Effector memory CD4-positive, alpha-beta T cell (primary cell): ENCODE data around the gene ATP6V0E2.
"Not testable (repeated sequence)": the region's sequence is repeated elsewhere in the genome, so short reads cannot be mapped to it uniquely, and the experiment has no call there.

Source experiments
- DNase-seq, 3 donors: peaks; one replicate each; pipeline ENCODE4 v3.0.0-alpha.2; 2020
- H3K27ac ChIP-seq: 2 replicates; pipeline ENCODE4 v1.7.0; 2013; ENCODE audit warnings: mild to moderate bottlenecking, low read length, moderate library complexity; ENCODE audit not compliant: insufficient read depth, poor library complexity, severe bottlenecking
- H3K27me3 ChIP-seq: replicated peaks from 2 replicates; pipeline ENCODE4 v1.7.0; 2013; ENCODE audit warnings: mild to moderate bottlenecking, low read length; ENCODE audit not compliant: insufficient read depth, control insufficient read depth, poor library complexity, severe bottlenecking
- H3K36me3 ChIP-seq: 2 replicates; pipeline ENCODE4 v1.7.0; 2013; ENCODE audit warnings: mild to moderate bottlenecking, low read length, moderate library complexity; ENCODE audit not compliant: control insufficient read depth, insufficient read depth
- H3K4me1 ChIP-seq: 2 replicates; pipeline ENCODE4 v1.7.0; 2013; ENCODE audit warnings: low read length, mild to moderate bottlenecking; ENCODE audit not compliant: control insufficient read depth, insufficient read depth, poor library complexity, severe bottlenecking
- H3K4me3 ChIP-seq: 2 replicates; pipeline ENCODE4 v1.7.0; 2013; ENCODE audit warnings: low read length, low read depth, mild to moderate bottlenecking; ENCODE audit not compliant: insufficient read depth, poor library complexity, severe bottlenecking
- H3K9me3 ChIP-seq: 2 replicates; pipeline ENCODE4 v1.7.0; 2013; ENCODE audit warnings: mild to moderate bottlenecking, low read length, moderate library complexity; ENCODE audit not compliant: control insufficient read depth
- total RNA-seq, 3 donors: gene quantifications; one replicate each; lab custom pipeline; 2026; lab: John Stamatoyannopoulos, UW

The ATP6V0E2 gene
- total RNA-seq = 26.4 to 61.4 (median 38.3) reads per million in 3 donors

DNA sequence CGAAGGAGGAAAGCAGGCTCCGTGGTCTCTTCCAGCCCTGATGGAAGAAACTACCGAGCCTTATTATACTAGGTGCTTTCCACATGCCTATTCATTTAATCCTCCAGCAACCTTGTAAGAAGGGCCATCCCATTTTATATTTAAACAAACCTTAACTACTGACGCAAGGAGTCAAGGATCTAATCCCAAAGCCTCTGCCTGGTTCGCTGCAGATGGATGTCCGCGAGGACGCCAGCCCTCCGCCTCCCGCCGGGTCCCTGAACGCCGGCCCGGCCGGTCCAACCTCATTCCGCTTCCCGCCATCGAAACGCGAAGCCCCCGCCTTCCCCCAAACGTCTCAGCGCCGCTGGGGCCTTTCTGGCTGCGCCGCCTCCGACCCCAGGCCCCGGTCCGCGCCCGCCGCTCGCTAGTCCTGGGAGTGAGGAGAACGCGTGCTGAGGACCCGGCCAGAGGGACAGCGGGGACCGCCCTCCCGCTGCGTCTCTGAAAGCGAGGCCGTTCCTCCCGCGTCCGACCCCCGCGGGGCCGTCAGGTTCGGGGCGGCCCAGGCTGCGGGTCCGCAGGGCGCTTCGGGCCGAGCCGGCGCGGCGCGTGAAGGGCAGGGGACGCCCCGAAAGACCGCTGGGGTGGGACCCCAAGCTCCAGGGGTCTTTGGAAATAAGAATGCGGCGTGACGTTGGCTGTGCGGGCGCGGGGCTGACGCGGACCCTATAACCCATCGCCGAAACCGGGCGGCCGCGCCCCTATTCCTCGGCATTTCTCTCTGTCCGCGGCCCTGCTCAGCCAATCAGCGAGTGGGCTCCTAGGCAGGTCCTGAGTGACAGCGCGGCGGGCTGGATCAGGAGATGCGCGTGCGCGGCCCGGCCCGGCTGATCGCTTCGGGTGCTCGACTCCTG is at the start of gene ATP6V0E2:
ATP6V0E2 (plus strand) TSS at position 896 of the 896 bp plus-strand sequence. CDS start 97 bp downstream, outside the sequence.
- peaks cover 58% of the 10 kb centered on the region for H3K4me1 ChIP-seq
- H3K27me3 ChIP-seq = no peaks in the 10 kb centered on the region

DNA sequence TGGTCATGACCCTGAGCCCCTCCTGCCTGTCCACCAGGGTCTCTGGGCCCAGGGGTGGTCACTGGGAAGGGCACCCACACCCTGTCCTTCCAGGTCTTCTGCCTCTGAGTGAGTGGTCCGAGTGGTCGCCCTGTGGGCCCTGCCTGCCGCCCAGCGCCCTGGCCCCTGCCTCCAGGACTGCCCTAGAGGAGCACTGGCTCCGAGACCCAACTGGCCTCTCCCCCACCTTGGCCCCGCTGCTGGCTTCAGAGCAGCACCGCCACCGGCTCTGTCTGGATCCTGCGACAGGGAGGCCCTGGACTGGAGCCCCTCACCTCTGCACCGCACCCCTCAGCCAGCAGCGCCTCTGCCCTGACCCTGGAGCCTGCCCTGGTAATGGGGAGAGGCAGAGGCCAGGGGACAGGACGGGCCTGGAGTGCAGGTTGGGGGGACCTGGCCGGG is 49.4 kb upstream of the ATP6V0E2 start:
- DNase-seq = no peak
- no peak overlapping the region for H3K4me3 ChIP-seq
- H3K4me1 ChIP-seq = no peaks in the 10 kb centered on the region
- no peaks in the 10 kb centered on the region for H3K27me3 ChIP-seq
- no peaks in the 10 kb centered on the region for H3K36me3 ChIP-seq
- H3K9me3 ChIP-seq = no peaks in the 10 kb centered on the region
- no peak overlapping the region for H3K27ac ChIP-seq

More for the DNA sequence above, at the start of gene ATP6V0E2:
- Histone ChIP-seq H3K9me3 (no peaks in the 10 kb centered on the region), H3K36me3 (peaks cover 7% of the 10 kb centered on the region), H3K4me3 (peak within 1 kb of the TSS; percentile 88), H3K27ac (peak within 1 kb of the TSS; percentile 77)
- peak; percentile 86 to 91 (median 86) for DNase-seq

DNA sequence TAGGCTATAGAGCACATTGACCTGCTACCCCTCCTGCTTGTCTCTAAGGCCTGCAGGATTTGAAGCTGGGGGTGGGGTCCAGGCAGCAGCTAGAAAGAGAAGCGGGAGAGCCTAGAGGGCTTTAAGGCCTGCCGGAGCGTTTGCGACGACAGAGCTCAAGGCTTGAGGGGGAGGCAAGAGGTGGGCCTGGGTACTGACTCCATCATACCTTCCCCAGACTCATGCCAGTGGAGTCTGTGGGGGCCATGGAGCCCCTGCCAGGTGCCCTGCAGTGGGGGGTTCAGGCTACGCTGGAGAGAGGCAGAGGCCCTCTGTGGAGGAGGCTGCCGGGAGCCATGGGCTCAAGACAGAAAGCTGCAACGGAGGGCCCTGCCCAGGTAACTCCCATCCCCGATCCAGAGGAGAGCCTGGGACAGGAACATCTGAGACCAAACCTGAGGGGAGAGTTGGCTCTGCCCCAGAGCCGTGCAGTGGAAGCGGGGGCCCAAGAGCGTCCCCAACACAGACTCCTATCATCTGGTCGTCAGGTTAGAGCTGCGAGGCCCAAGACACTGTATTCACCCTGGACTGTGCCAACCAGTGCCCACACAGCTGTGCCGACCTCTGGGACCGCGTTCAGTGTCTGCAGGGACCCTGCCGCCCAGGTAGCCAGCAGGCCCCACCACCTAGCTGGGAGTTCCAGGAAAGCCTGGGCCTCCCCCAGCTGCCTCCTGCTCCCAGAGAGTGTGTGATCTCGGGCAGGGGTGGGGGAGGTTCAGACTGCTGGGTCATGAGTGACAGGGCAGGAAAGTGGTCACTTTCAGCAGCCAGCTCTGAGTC is 48.8 kb upstream of the ATP6V0E2 start:
- Histone ChIP-seq H3K27ac (no peak overlapping the region), H3K4me3 (no peak overlapping the region), H3K36me3 (no peaks in the 10 kb centered on the region), H3K9me3 (no peaks in the 10 kb centered on the region), H3K27me3 (no peaks in the 10 kb centered on the region), H3K4me1 (no peaks in the 10 kb centered on the region)
- DNase-seq = no peak

DNA sequence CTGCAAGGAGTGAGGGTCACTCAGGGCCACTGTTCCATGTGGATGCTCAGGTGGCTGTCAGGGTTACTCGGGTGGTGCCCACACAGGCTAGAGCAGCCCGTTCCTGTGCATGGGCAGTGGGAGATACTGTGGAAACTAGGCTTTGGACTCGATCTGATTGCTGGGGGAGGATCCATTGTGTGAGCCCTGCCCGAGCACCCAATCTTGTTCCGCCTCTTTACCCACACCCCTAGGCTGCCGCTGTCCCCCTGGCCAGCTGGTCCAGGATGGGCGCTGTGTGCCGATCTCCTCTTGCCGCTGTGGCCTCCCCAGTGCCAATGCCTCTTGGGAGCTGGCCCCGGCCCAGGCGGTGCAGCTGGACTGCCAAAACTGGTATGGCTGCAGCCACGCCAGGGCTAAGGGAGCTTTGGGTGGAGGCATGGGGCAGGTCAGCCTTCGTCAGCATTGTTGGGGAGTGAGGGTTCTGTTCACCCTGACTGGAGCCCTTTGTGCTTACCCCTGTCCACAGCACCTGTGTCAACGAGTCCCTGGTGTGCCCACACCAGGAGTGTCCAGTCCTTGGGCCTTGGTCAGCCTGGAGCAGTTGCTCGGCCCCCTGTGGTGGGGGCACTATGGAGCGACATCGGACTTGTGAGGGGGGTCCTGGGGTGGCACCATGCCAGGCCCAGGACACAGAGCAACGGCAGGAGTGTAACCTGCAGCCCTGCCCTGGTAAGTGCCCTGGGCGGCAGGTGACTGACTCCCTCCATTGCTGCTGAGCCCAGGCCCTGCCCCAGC is 48.0 kb upstream of the ATP6V0E2 start:
- Histone ChIP-seq H3K9me3 (no peaks in the 10 kb centered on the region), H3K4me1 (no peaks in the 10 kb centered on the region), H3K27me3 (no peaks in the 10 kb centered on the region), H3K36me3 (no peaks in the 10 kb centered on the region), H3K27ac (no peak overlapping the region), H3K4me3 (no peak overlapping the region)
- no peak for DNase-seq

DNA sequence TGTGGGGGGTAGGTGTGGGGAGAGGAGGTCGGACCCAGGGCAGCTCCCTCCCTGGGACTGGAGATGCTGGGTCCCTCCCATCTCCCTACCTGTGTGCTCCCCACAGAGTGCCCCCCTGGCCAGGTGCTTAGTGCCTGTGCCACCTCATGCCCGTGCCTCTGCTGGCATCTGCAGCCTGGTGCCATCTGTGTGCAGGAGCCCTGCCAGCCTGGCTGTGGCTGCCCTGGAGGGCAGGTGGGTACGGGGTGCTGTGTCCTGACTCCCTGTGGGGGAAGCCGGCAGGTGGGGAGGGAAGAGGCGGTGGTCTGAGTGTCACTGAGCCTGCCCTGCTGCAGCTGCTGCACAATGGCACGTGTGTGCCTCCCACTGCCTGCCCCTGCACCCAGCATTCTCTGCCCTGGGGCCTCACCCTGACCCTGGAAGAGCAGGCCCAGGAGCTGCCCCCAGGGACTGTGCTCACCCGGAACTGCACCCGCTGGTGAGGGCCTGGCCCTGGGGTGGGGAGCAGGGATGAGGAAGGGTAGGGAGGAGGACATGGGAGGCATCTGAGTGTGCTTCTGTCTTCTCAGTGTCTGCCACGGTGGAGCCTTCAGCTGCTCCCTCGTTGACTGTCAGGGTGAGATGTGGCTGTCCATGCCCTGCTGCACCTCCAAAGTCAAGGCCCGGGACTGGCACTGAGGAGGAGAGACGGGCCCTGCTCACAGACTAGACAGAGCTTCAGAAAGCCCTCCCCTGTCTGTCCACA is 47.3 kb upstream of the ATP6V0E2 start:
- no peaks in the 10 kb centered on the region for H3K4me1 ChIP-seq
- no peak overlapping the region for H3K27ac ChIP-seq
- H3K36me3 ChIP-seq = no peaks in the 10 kb centered on the region
- H3K4me3 ChIP-seq = no peak overlapping the region
- H3K27me3 ChIP-seq = no peaks in the 10 kb centered on the region
- DNase-seq = no peak
- no peaks in the 10 kb centered on the region for H3K9me3 ChIP-seq

DNA sequence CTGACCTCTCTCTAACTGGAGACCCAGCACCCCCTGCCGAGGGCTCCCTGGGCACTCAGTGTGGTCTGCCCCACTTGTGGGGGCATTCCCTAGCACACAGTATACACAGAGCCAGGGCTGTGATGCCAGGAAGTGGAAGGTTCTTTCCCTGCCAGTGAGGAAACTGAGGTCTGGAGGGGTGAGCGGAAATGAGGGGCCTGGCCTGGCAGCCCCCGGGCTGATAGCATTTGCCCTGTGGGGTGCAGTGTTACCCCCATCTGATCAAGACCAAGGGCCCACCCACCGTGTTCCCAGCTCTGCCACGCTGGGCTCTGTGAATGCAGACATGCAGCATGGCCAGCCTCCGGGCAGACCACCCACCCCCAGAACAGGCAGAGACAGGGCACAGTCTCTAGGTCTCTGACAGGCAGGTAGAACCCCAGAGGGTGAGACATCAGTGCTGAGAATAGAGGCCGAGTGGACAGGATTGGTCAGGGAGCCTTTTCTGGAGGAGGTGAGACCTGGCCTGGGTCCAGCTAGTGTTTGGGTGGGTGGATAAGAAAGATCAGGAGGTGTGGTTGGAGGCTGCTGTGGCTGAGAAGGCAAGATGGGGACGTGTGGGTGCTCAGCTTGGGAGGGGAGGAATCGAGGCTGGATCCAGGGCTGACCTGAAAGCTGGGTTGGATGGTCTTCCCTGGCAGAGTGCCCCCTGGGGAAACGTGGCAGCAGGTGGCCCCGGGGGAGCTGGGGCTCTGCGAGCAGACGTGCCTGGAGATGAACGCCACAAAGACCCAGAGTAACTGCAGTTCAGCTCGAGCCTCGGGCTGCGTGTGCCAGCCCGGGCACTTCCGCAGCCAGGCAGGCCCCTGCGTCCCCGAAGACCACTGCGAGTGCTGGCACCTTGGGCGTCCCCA is 46.4 kb upstream of the ATP6V0E2 start:
- Histone ChIP-seq H3K9me3 (no peaks in the 10 kb centered on the region), H3K27me3 (peaks cover 3% of the 10 kb centered on the region), H3K36me3 (no peaks in the 10 kb centered on the region), H3K4me3 (no peak overlapping the region), H3K4me1 (no peaks in the 10 kb centered on the region), H3K27ac (no peak overlapping the region)
- DNase-seq = no peak

DNA sequence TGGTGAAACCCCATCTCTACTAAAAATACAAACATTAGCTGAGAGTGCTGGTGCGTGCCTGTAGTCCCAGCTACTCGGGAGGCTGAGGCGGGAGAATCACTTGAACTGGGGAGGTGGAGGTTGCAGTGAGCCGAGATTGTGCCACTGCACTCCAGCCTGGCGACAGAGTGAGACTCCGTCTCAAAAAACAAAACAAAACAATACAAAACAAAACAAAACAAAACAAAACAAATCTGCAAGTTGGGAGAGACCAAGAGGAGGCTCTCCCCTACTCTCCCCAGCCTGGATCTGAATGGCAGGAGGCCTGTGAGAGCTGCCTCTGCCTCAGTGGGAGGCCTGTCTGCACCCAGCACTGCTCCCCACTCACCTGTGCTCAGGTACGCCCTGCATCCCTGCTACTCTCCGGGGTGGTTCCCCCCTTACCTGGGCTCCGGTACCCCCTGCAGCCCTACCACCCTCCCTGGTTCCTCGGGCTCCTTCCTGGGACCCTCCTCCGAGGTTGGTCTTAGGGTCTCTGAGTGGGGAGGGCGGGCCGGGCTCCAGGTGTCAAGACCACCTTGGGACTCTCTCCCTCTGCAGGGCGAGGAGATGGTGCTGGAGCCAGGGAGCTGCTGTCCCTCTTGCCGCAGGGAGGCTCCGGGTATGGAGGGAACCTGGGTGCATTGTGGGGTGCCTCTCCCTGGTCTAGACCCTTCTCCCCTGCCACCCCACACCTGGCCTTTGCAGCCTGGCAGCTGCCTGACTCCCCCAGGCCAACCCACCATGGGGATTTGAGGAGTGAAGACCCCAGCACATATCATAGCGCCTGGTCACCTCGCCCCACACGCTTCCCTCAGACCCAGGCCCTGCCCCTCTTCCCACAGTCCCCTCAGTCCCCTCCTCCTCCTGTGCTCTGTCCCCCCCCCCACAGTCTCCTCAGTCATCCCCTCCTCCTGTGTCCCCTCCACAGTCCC is 45.1 kb upstream of the ATP6V0E2 start:
- Histone ChIP-seq H3K4me3 (no peak overlapping the region), H3K27ac (no peak overlapping the region), H3K4me1 (no peaks in the 10 kb centered on the region), H3K27me3 (peaks cover 3% of the 10 kb centered on the region), H3K36me3 (no peaks in the 10 kb centered on the region), H3K9me3 (no peaks in the 10 kb centered on the region)
- DNase-seq = no peak

DNA sequence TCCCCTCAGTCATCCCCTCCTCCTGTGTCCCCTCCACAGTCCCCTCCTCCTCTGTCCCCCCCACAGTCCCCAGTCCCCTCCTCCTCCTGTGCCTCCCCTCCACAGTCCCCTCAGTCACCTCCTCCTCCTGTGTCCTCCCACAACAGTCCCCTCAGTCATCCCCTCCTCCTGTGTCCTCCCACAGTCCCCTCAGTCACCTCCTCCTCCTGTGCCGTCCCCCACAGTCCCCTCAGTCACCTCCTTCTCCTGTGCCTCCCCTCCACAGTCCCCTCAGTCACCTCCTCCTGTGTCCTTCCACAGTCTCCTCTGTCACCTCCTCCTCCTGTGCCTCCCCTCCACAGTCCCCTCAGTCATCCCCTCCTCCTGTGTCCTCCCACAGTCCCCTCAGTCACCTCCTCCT is 43.2 kb upstream of the ATP6V0E2 start:
- H3K9me3 ChIP-seq, H3K36me3 ChIP-seq, H3K27ac ChIP-seq, H3K27me3 ChIP-seq, DNase-seq, H3K4me3 ChIP-seq, H3K4me1 ChIP-seq: not testable (repeated sequence)
